GM18517 (cell line): ENCODE measurements around the gene PPFIA2.
A peak's percentile ranks its signal among the peaks of the same experiment; 100 is the strongest.

ENCODE experiments used
- ATAC-seq: cut with Tn5 transposase; IDR thresholded peaks from one replicate; pipeline ENCODE4 v1.9.1; 2021; ENCODE audit warnings: mild to moderate bottlenecking, moderate library complexity; ENCODE audit not compliant: unreplicated experiment

The PPFIA2 gene

DNA sequence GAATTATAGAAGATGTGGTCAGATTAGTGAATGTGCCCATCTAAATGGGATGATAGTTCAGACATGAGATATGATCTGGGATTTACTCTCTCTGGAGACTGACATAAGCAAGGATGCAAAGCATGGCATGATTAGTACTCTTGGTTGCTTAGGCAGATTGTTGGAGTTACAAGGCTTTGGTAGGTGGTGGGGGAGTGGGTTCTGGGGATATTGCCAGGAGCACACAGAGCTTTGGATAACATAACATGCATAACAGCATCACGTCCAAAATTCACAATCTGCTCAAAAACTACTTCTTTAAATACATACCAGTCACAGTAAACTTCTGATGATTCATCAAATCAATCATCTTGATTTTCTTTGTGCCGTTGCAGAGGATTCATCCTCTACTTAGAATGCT, 393.9 kb downstream of the PPFIA2 start:
- no peak for ATAC-seq

DNA sequence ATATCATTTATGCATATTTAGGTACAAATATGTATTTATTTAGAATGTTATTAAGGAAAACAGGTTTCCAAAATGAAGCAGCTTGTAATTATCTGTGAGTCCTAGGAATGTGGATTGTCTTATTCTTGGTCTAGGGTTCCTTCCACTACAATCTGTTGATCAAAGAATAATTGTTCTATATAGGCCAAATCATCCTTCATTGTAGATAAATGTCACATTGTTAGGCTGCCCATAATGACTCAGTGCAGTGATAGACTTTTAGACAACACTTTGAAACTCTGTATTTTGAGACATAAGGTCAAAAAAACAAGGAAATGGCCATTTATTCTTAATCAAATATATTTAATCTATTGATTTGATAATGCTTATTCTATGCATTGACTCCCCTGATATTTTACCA, 398.2 kb downstream of the PPFIA2 start:
- ATAC-seq, result no peak

GRCh38 chr12:81359736-81360135, 399.4 kb downstream of the PPFIA2 start:
- ATAC-seq, result no peak

GRCh38 chr12:81354327-81354932, 404.7 kb downstream of the PPFIA2 start:
- ATAC-seq, result no peak

DNA sequence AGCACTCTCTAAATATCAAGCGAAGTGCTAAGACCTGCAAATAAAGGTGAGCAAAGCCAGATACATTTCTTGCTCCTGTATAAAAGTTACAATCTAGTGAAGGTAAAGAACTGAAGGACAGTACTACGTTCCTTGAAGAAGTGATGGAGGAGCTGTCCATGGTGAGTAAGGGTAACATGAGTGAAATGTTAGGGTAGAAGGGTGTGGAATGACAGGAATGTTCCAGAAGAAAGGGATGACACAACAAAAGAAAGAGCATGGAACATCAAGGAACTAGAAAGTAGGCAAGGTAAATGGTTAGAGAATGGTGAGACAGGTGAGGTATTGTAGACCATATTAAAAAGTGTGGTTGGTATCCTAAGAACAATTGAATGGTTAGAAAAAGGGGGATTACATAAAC, 408.8 kb downstream of the PPFIA2 start:
- ATAC-seq, result no peak

- ATAC-seq, result no peak
Measured at GRCh38 chr12:81347404-81347803, 411.7 kb downstream of the PPFIA2 start.

DNA sequence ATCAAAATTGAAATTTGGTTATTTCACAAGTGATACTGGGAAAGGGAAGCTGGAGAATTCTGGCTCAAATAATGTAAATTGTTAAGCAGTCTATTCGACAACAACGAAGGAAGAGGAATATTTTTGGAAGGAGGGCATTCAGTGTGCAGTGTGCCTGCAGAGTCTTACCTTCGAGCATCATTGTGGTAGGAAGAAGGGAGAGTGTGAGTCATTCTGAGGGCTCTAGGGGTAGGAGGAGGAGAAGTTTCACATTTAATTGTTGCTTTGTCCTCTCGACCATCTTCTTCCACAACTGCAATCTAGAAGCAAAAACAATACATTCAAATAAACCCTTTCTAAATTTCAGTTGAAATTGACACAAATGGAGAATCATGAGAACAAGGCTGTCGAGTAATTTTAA, 418.2 kb downstream of the PPFIA2 start:
- ATAC-seq, result no peak

- no peak for ATAC-seq
Measured at GRCh38 chr12:81339071-81339470, 420.1 kb downstream of the PPFIA2 start.

DNA sequence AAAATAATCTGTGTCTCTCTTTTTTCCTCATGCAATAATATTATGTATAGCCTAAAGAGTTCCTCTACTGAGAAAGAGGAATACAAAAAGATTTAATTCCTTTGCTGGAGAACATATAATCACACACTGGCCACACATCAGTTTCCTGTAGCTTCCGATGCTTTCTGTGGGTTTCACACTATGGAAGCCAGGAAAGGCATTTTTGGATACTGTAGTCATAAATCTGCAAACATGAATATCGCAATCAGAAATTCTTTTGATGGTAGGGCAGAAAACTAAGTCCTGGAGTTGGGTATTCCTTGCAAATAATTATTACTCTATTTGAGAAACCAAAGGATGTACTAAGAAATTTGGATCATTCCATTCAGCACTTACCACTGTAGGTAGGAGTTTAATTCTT, 421.3 kb downstream of the PPFIA2 start:
- no peak for ATAC-seq

GRCh38 chr12:81333812-81334211, 425.3 kb downstream of the PPFIA2 start:
- ATAC-seq, result no peak

DNA sequence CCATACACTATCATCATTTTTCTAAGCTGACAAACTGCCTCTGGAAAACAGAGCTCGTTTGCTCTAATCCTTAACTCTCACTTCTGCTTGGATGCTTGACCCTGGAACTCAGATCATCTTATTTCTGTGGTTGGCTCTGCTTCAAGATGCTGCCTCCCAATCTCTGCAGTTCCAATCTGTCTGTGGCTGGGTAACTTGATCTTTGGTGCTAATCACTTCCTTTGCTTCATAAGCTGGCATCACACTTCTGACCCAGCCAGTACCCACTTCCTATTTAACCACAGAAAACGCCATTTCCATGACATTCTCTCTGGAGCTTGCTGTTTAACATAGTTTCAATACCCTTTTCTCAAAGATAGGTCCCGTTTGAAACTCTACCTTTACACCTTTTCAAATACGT, 427.1 kb downstream of the PPFIA2 start:
- no peak for ATAC-seq

- ATAC-seq, result no peak
Measured at GRCh38 chr12:81330480-81330879, 428.7 kb downstream of the PPFIA2 start.

DNA sequence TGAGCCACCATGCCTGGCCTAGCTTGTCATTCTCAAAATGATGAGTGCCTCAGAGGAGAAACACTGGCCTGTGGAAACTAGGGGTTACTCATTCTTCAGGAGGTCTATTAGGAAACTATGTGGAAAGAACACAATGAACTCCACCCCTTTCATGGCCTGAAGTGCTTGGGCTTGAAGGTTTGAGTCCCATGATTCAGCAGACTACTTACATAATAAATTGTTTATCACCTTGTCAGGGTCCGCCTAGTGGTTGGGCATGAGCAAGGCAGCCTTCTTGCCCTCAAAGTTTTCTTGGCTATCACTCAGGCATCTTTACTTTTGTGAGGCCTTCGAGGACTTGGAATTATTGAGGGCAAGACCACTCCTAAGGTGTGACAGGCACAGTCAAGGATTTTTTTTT, 430.1 kb downstream of the PPFIA2 start:
- peak; percentile 67 for ATAC-seq

GRCh38 chr12:81327425-81327824, 431.7 kb downstream of the PPFIA2 start:
- ATAC-seq, result no peak

DNA sequence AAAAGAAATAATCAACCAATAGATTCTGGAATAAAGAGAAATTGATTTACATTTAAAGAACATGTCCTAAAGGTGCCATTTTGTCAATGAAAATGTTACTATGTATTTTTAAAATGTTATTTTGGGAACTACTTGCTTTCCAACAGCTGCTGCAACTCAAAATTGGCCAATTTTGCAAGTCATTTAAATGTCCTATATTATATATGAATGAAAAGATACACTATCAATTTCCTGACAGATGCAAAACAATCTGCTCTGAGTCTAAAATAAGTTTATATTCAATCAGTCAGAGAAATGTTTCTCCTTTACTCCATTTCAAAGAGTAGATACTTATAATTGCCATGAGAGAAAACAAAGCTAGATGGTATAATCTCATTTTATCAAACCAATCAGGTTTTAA, 434.1 kb downstream of the PPFIA2 start:
- ATAC-seq, result no peak

DNA sequence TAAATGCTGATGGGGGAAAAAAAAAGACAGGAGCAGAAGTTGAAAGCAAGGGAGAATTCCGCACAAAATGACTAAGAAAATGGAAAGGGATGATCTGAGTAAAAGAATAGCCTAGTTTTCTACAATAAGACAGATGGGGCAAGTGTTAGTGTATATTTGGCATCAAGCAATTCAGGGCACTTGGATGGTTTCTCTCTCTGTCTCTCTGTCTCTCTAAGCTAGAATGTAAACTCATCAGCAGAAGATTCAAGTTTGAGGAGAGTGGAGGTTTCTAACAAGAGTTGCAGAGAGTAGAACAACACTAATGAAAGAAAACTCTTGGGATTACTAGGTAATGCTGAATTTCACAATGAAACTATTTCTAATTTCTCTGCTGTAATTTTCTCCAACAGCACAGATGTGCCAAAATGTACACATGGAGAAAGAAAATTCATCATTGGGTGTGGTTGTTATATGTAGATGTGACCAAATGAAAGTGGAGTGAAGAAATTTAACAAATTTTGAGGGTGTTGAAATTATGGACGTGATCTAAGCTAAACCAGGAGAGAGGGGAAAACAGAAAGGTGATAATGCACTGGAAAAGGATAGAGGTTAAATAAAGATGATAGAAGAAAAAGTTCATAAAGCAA, 444.1 kb downstream of the PPFIA2 start:
- no peak for ATAC-seq

- ATAC-seq, result no peak
Measured at GRCh38 chr12:81303935-81304334, 455.2 kb downstream of the PPFIA2 start.

DNA sequence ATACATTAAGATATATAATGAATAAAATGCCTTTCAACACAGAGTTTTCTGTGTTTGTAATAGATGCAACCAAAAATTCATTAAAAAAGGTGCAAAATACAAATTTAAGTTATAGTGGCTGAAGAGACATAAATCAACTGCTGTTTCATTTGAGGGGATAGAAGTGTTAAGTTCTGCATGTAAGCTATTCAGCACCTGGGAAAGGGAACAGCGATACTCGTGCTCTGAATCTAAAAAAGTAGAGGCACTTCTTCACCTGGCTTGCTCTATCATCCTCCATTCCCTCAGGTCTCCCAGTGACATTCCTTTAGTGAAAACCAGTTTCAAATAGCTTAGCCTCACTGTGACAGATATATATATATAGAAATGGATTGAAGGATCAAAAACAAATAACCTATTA, 458.7 kb downstream of the PPFIA2 start:
- ATAC-seq, result no peak

DNA sequence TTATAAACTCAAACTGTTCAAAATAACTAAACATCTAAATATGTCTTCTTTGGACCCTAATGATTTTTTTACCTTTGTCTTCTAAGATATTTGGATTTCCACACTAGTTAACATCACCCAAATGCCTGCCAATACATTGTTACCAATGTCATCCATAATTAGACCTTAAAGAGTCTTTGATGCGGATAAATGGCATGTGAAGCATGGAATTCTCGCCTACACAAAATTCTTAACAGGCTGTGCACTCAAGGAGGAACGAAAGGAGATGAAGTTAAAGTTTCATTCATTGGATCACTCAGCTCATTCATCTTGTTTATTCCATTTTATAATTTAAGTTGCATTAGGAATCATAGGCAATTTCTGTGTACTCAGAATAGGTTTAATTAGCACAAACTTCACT, 461.5 kb downstream of the PPFIA2 start:
- no peak for ATAC-seq

DNA sequence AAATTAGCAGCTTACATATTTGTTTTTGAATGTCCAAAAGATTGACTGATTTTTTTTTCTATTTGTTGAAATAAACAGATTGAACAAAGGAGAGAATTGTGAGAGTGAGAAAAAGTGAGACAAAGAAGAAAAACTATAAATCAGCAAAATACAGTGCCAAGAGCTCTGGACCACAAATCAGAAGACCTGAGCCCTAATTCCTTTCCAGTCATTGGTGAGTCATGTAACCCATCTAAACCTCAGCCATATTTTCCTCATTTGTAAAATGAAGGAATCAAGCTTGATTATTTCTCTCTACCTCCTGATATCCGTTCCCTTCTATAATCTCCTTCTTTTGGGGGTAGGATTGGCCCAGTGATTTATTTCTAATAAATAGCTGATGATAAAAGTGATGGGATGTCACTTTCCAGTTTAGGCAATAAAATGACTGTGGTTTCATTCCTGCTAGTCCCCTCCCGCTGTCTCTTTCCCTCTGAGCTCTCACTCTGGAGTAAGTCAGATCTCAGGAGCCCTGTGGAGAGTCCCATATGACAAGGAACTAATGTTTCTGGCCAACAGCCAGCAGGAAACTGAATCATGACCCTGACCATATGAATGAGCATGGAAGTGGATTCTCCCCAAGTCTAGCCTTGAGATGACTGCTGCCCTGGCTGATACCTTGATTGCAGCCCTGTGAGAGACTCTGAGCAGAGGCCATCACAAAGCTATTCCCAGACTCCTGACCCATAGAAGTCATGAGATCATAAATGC, 462.4 kb downstream of the PPFIA2 start:
- ATAC-seq, result no peak

GRCh38 chr12:81295251-81295650, 463.9 kb downstream of the PPFIA2 start:
- ATAC-seq, result no peak
